ENCODE data around the gene NRTN. TPM values are rescaled to one million over a fixed set of nuclear protein-coding genes. Genes with fewer than 3 reads are reported as not detected.

Gene NRTN
- total RNA-seq, 1 donor from 2014 or later: 1.0 TPM

- TF ChIP-seq, protein P1, sequence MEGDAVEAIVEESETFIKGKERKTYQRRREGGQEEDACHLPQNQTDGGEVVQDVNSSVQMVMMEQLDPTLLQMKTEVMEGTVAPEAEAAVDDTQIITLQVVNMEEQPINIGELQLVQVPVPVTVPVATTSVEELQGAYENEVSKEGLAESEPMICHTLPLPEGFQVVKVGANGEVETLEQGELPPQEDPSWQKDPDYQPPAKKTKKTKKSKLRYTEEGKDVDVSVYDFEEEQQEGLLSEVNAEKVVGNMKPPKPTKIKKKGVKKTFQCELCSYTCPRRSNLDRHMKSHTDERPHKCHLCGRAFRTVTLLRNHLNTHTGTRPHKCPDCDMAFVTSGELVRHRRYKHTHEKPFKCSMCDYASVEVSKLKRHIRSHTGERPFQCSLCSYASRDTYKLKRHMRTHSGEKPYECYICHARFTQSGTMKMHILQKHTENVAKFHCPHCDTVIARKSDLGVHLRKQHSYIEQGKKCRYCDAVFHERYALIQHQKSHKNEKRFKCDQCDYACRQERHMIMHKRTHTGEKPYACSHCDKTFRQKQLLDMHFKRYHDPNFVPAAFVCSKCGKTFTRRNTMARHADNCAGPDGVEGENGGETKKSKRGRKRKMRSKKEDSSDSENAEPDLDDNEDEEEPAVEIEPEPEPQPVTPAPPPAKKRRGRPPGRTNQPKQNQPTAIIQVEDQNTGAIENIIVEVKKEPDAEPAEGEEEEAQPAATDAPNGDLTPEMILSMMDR (IDR thresholded peaks at IDR 0.05; ENCODE audit: insufficient read depth, low read length, poor library complexity, severe bottlenecking): no peak
- no peaks in the 10 kb centered on the region for H3K27me3 ChIP-seq (ENCODE audit: control insufficient read depth, insufficient read depth, low read length)
- no peaks in the 10 kb centered on the region for H3K36me3 ChIP-seq (ENCODE audit: control insufficient read depth, insufficient read depth, low read length)
- H3K4me3 ChIP-seq (ENCODE audit: low read depth, low read length): no peak overlapping the region
- no peak for DNase-seq (ENCODE audit: low read depth)
These were observed 11.7 kb upstream of the NRTN start for GRCh38 chr19:5793188-5793587.

- Histone ChIP-seq H3K27me3 (ENCODE audit: control insufficient read depth, insufficient read depth, low read length) (peaks cover 2% of the 10 kb centered on the region), H3K4me3 (ENCODE audit: low read depth, low read length) (no peak overlapping the region), H3K36me3 (ENCODE audit: control insufficient read depth, insufficient read depth, low read length) (no peaks in the 10 kb centered on the region)
- TF ChIP-seq, protein P1 (IDR thresholded peaks at IDR 0.05; ENCODE audit: insufficient read depth, low read length, poor library complexity, severe bottlenecking): no peak
- no peak for DNase-seq (ENCODE audit: low read depth)
These were observed 9.4 kb upstream of the NRTN start for GRCh38 chr19:5795382-5795919.

- H3K27me3 ChIP-seq (ENCODE audit: control insufficient read depth, insufficient read depth, low read length): peaks cover 10% of the 10 kb centered on the region
- TF ChIP-seq, protein P1 (IDR thresholded peaks at IDR 0.05; ENCODE audit: insufficient read depth, low read length, poor library complexity, severe bottlenecking): no peak
- H3K4me3 ChIP-seq (ENCODE audit: low read depth, low read length): no peak overlapping the region
- no peak for DNase-seq (ENCODE audit: low read depth)
- no peaks in the 10 kb centered on the region for H3K36me3 ChIP-seq (ENCODE audit: control insufficient read depth, insufficient read depth, low read length)
These were observed 6.6 kb upstream of the NRTN start for GRCh38 chr19:5798244-5798643.

GRCh38 chr19:5799247-5800241, 5.3 kb upstream of the NRTN start:
- H3K27me3 ChIP-seq (ENCODE audit: control insufficient read depth, insufficient read depth, low read length): peaks cover 18% of the 10 kb centered on the region
- TF ChIP-seq, protein P1 (IDR thresholded peaks at IDR 0.05; ENCODE audit: insufficient read depth, low read length, poor library complexity, severe bottlenecking): no peak
- no peaks in the 10 kb centered on the region for H3K36me3 ChIP-seq (ENCODE audit: control insufficient read depth, insufficient read depth, low read length)
- no peak overlapping the region for H3K4me3 ChIP-seq (ENCODE audit: low read depth, low read length)
- DNase-seq (ENCODE audit: low read depth): no peak

DNA sequence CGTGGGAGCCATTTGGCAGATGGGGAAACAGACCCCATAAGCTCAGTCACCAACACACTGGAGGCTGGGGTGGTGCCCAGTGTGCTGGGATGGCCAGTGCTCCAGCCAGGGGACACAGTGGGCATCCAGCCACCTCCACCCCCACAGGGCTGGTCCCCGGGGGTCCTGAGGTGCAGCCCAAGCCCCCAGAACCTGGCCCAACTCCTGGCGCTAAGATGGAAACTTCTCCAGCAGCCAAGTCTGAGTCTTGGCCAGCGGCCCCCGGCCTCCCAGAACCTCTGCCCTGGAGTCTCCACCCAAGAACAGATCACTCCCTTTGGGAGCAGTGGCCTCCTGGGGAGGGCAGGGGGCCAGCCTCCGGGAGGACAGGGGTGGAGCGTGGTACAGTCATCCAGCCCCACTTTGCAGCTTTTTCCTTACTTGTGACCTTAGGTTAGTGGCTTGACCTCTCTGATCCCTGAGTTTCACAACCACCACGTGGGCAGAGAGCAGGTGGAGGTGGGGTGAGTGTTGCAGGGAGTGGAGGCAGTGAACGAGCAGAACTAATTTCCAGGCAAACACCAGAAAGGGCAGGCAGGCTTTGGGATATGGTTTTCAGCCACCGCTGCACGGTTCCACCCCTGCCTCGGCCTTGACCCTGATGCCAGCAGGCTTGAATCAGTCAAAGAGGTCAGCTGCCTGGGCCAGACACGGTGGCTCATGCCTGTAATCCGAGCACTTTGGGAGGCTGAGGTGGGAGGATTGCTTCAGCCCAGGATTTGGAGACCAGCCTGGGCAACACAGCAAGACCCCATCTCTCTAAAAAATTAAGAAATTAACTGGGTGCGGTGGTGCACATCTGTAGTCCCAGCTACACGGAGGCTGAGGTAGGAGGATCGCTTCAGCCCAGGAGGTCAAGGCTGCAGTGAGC, 4.3 kb upstream of the NRTN start:
- H3K36me3 ChIP-seq (ENCODE audit: control insufficient read depth, insufficient read depth, low read length): no peaks in the 10 kb centered on the region
- TF ChIP-seq, protein P1 (IDR thresholded peaks at IDR 0.05; ENCODE audit: insufficient read depth, low read length, poor library complexity, severe bottlenecking): no peak

More for the DNA sequence above, 4.3 kb upstream of the NRTN start:
- no peak for DNase-seq (ENCODE audit: low read depth)
- no peak overlapping the region for H3K4me3 ChIP-seq (ENCODE audit: low read depth, low read length)
- H3K27me3 ChIP-seq (ENCODE audit: control insufficient read depth, insufficient read depth, low read length): peaks cover 24% of the 10 kb centered on the region
